HG02981 (cell line): ENCODE results near the gene ITGAL.
A peak's percentile ranks its signal among the peaks of the same experiment; 100 is the strongest.
"Not testable (repeated sequence)": the region's sequence is repeated elsewhere in the genome, so short reads cannot be mapped to it uniquely, and the experiment has no call there.

Experiments
- ATAC-seq: cut with Tn5 transposase; IDR thresholded peaks from one replicate; pipeline ENCODE4 v1.9.1; 2021; ENCODE audit warnings: mild to moderate bottlenecking, moderate library complexity; ENCODE audit not compliant: unreplicated experiment

Gene ITGAL

GRCh38 chr16:30457256-30457655, 15.3 kb upstream of the ITGAL start:
- no peak for ATAC-seq

GRCh38 chr16:30457743-30458560, 14.6 kb upstream of the ITGAL start:
- no peak for ATAC-seq

GRCh38 chr16:30458561-30459394, 13.8 kb upstream of the ITGAL start:
- peak; percentile 83 for ATAC-seq

- no peak for ATAC-seq
Measured at GRCh38 chr16:30459456-30459855, 13.1 kb upstream of the ITGAL start.

GRCh38 chr16:30461426-30461825, 11.1 kb upstream of the ITGAL start:
- ATAC-seq, result not testable (repeated sequence)

GRCh38 chr16:30464078-30464477, 8.5 kb upstream of the ITGAL start:
- ATAC-seq, result no peak

GRCh38 chr16:30470170-30470512, 2.4 kb upstream of the ITGAL start:
- ATAC-seq, result no peak

GRCh38 chr16:30470632-30470995, 1.9 kb upstream of the ITGAL start:
- ATAC-seq, result no peak

GRCh38 chr16:30473231-30474073, 910 bp downstream of the ITGAL start:
- no peak for ATAC-seq

GRCh38 chr16:30474074-30474452, 1.5 kb downstream of the ITGAL start:
- no peak for ATAC-seq

GRCh38 chr16:30474684-30475083, 2.1 kb downstream of the ITGAL start:
- ATAC-seq, result no peak

- no peak for ATAC-seq
Measured at GRCh38 chr16:30476991-30477390, 4.4 kb downstream of the ITGAL start.

- ATAC-seq, result not testable (repeated sequence)
Measured at GRCh38 chr16:30477773-30478172, 5.2 kb downstream of the ITGAL start.

- ATAC-seq, result no peak
Measured at GRCh38 chr16:30478766-30479478, 6.4 kb downstream of the ITGAL start.

GRCh38 chr16:30481381-30481780, 8.8 kb downstream of the ITGAL start:
- ATAC-seq, result no peak

GRCh38 chr16:30482366-30482765, 9.8 kb downstream of the ITGAL start:
- no peak for ATAC-seq

GRCh38 chr16:30484887-30485286, 12.3 kb downstream of the ITGAL start:
- no peak for ATAC-seq

- ATAC-seq, result no peak
Measured at GRCh38 chr16:30485818-30486436, 13.4 kb downstream of the ITGAL start.

GRCh38 chr16:30488764-30489605, 16.4 kb downstream of the ITGAL start:
- ATAC-seq, result no peak
